ENCODE data around the gene NPTN. TPM values are rescaled to one million over a fixed set of nuclear protein-coding genes. Genes with fewer than 3 reads are reported as not detected.

NPTN gene
- total and polyA plus RNA-seq, 2 experiments from 2014 or later: 56.3 to 113 TPM

GRCh38 chr15:73678498-73678897, 45.3 kb upstream of the NPTN start:
- Histone ChIP-seq H3F3A (replicated peaks; ENCODE audit: low read depth) (0 out of 2 replicates have a peak, but pooled peaks cover 5% of the 10 kb centered on the region), H2AFZ (no peak overlapping the region), H3K79me2 (replicated peaks; ENCODE audit: insufficient read depth) (no peaks in the 10 kb centered on the region), H3K4me1 (ENCODE audit: insufficient read depth) (peaks cover 11% of the 10 kb centered on the region; the same call in 1 of the 2 replicates), H3K27me3 (ENCODE audit: insufficient read depth) (no peaks in the 10 kb centered on the region), H3K27ac (ENCODE audit: low read depth) (no peak overlapping the region), H4K20me1 (replicated peaks; ENCODE audit: insufficient read depth) (no peaks in the 10 kb centered on the region), H3K4me3 (no peak overlapping the region), H3K4me2 (no peak overlapping the region), H3K9me2 (ENCODE audit: insufficient read depth) (no peaks in the 10 kb centered on the region), H3K36me3 (ENCODE audit: insufficient read depth) (no peaks in the 10 kb centered on the region)
- Mint-ChIP-seq H3K27ac (no peak overlapping the region), H3K4me1 (peaks cover 21% of the 10 kb centered on the region), H3K27me3 (ENCODE audit: insufficient read depth, low read depth, poor library complexity) (peaks cover 4% of the 10 kb centered on the region), H3K4me3 (no peak overlapping the region), H3K36me3 (ENCODE audit: low read depth) (no peaks in the 10 kb centered on the region), H3K9me3 (no peaks in the 10 kb centered on the region)
- DNase-seq (ENCODE audit: low spot score) (no peak), ATAC-seq (no peak)
- TF ChIP-seq JUNB (IDR thresholded peaks at IDR 0.05; ENCODE audit: unreplicated experiment) (no peak), ZNF462 (CRISPR knock-in tag; IDR thresholded peaks at IDR 0.05) (no peak), ETS1 (IDR thresholded peaks at IDR 0.05) (no peak), EZH2phosphoT487 (IDR thresholded peaks at IDR 0.05; ENCODE audit: unreplicated experiment) (no peak), ZNF114 (CRISPR knock-in tag; IDR thresholded peaks at IDR 0.05) (no peak), EZH2 (IDR thresholded peaks at IDR 0.05; ENCODE audit: low read depth, unreplicated experiment) (no peak)
- TF ChIP-seq, protein P1, sequence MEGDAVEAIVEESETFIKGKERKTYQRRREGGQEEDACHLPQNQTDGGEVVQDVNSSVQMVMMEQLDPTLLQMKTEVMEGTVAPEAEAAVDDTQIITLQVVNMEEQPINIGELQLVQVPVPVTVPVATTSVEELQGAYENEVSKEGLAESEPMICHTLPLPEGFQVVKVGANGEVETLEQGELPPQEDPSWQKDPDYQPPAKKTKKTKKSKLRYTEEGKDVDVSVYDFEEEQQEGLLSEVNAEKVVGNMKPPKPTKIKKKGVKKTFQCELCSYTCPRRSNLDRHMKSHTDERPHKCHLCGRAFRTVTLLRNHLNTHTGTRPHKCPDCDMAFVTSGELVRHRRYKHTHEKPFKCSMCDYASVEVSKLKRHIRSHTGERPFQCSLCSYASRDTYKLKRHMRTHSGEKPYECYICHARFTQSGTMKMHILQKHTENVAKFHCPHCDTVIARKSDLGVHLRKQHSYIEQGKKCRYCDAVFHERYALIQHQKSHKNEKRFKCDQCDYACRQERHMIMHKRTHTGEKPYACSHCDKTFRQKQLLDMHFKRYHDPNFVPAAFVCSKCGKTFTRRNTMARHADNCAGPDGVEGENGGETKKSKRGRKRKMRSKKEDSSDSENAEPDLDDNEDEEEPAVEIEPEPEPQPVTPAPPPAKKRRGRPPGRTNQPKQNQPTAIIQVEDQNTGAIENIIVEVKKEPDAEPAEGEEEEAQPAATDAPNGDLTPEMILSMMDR (conservative IDR thresholded peaks at IDR 0.05; ENCODE audit: low read depth in 2 of 2): no peak

Measured in GM23338 (cell line).